NCI-H460 (cell line): Measurements from ENCODE around the gene NPPB. TPM values are rescaled to one million over a fixed set of nuclear protein-coding genes. Genes with fewer than 3 reads are reported as not detected.
"Not testable (repeated sequence)": the region's sequence is repeated elsewhere in the genome, so short reads cannot be mapped to it uniquely, and the experiment has no call there.

Experiments
- DNase-seq: peaks from one replicate; pipeline ENCODE4 v3.0.0-alpha.2; 2016; ENCODE audit warnings: low read depth; ENCODE audit errors: extremely low read depth
- polyA plus RNA-seq: library from polyadenylated mRNA; depleted of rRNA; stranded (reverse); fragments of >200 nt; gene quantifications from 2 replicates; pipeline ENCODE4 v1.2.3, GENCODE V29; 2014; cell fraction: nucleus; rRNA removed
- total RNA-seq: library from RNA; depleted of rRNA; stranded (reverse); fragments of >200 nt; shearing (Covaris generic); gene quantifications from 2 replicates; pipeline ENCODE4 v1.2.3, GENCODE V29; 2014; rRNA removed

Gene NPPB
- not detected in 2 replicates for total RNA-seq
- polyA plus RNA-seq, result not detected in 2 replicates

DNA sequence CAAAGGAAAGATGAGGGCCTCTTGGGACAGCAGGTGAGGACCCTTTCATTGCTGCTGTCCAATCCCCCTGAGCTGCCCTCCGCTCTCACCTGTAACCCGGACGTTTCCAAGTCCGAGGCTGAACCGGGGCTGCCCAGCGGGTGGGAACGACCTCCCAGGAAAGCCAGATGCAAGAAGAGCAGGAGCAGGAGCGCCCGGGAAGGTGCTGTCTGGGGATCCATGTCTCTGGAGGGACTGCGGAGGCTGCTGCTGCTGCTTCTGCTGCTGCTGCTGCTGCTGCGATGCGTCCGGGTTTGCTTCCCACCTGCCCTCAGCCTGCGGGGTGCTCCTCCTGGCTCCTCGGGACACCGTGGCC is at the start of gene NPPB:
Gene NPPB, minus strand, starts transcription at position 333 of the 355 bp plus-strand sequence. Its CDS starts 112 bp downstream, at position 221.
- DNase-seq, result no peak

DNA sequence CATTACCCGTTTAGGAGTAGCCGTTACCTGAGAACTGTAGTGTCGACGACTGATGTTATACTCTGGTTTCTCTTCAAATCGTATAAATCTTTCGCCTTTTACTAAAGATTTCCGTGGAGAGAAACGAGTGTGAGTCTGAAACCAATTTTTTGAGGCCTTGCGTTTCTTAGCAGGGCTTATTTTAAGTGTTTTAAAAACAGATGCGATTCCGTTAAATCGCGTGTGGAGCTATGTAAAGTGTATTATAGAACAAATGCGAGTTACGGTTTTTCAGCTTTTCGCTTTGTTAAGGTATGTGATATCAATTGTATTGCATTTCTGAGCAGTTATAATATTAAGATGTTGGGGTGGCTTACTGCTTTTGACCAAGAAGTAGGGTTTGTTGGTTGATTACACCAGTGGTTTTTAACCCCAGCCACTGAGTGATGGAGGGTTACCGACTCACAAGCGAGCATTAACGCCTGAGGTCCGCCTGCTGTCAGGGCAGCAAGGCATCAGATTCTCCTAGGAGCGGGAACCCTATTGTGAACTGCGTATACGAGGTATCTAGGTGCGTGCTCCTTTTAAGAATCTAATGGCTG is 49.4 kb upstream of the NPPB start:
- DNase-seq, result peak; percentile 91

DNA sequence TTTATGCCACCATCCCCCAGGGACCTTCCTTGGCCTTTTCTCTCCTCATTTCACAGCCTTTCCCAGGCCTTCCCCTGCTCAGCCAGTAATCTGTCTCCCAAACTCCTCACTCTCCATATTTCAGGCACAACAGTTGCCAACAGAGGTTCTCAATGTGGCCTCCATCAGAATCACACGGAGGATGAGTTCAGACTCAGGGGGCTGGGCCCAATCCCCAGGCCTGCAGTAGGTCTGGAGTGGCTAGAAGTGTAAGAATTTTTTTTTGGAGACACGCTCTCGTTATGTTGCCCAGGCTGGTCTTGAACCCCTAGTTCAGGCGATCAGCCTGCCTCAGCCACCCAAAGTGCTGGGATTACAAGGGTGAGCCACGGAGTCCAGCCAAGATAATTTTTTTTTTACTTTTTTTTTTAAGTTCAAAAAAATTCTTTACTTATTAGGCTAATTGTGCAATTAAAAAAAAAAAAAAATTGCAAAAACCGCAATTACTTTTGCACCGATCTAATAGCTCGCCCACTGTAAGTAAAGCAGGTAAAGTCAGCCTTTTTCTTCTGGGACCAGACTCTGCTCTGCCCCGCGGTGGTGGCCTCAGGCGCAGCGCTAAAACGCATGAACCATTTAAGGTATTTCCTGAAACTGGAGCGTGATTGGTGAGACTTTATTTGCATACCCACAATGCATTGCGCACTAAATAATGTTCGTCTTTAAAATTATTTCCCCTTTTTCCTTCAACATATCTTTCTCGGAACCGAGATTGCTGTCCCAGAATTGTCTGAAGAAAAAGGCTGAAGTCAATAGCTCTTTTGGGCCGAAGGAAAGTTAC is 48.7 kb upstream of the NPPB start:
- DNase-seq, result peak; percentile 90

DNA sequence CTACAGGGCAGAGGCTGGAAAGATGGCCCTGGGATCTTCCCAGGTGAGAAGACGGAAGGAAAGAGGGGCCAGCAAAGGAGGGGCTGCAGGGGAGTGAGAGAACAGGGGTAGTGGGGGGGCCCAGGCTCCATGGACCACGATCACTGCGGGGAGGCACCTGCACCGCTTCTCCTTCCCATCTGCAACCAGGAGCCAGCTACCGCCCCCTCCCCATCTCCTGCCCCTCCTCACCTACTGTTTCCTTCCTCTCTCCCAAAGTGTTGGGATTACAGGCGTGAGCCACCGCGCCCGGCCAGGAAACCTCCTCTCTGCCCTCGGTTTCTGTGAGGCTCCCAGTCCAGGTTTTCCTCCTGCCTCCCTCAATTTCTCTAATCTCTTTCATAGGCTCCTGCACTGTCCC is 48.1 kb upstream of the NPPB start:
- DNase-seq, result no peak

DNA sequence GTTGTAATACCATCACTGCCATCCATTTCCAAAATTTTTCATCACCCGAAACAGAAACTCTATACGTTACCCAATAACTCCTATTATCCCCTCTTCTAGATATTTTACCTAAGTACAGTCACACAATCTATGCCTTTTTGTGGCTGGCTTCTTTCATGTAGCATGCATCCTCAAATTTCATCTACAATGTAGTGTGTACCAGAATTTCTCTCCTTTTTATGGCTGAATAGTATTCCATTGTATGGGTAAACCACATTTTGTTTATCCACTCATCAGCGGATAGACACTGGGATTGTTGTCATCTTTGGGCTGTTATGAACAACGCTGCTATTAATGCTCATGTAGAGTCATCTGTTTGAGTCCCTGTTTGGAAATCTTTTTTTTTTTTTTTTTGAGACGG is 46.2 kb upstream of the NPPB start:
- DNase-seq, result no peak

DNA sequence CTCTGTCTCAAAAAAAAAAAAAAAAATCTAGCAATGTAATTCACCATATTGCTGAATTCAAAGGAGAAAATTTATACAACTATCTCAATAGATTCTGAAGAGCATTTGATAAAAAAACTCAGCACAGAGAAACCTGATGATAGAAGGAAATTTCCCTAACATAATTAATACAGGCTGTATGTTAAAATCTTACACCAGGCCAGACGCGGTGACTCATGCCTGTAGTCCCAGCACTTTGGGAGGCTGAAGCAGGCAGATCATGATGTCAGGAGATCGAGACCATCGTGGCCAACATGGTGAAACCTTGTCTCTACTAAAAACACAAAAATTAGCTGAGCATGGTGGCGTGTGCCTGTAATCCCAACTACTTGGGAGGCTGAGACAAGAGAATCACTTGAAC is 45.4 kb upstream of the NPPB start:
- DNase-seq, result not testable (repeated sequence)

DNA sequence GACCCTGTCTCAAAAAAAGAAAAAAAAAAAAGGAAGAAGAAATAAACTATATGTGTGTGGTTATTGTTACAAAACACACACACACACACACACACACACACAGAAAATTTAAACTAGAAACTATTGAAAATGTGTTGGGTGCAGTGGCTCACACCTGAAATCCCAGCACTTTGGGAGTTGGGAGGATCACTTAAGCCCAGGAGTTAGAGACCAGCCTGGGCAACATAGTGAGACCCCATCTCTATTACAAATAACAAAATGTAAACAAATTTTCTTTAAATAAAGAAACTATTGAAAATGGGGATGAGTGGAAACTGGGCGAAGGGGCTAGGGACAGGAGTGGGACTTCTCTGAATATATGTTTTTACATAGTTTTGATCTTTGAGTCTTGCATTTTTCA is 44.5 kb upstream of the NPPB start:
- DNase-seq, result no peak

DNA sequence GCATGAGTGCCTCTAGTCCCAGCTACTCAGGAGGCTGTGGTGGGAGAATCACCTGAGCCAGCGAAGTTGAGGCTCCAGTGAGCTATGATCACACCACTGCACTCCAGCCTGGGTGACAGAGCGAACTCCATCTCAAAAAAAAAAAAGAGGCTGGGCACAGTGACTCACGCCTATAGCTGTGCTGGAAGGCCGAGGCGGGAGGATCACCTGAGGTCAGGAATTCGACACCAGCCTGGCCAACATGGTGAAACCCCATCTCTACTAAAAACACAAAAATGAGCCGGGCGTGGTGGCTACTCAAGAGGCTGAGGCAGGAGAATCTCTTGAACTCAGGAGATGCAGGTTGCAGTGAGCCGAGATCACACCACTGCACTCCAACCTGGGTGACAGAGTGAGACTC is 42.7 kb upstream of the NPPB start:
- not testable (repeated sequence) for DNase-seq

DNA sequence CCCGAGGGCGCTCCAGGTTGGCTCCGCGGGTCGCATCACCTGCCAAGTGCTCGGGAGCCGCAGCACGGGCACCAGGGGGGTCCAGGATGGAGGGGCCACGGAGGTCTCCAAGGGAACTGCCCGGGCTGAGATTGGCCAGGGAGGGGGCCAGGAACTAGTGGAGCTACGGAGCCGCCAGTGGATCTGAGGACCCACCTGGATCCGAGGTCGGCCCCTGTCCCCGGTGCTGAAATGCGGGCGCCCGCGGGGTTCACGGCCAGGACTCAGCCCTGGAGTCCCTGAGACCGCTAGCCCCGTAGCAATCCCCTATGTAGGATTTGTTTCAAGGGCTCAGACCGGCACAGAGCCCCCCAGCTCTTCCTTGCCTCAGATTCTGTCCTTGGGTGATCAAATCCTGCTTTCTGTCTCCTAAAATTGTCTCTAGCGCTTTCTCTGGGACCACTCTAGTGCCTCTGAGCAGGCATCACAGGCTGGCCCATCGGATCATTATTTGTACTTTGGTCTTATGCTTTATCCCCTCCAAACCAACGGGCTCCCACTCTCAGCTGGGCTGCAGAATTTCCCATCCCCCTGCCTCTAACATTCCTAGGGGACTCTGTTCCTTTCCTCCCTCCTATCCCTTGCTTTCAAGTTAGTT is 40.2 kb upstream of the NPPB start:
- DNase-seq, result no peak

DNA sequence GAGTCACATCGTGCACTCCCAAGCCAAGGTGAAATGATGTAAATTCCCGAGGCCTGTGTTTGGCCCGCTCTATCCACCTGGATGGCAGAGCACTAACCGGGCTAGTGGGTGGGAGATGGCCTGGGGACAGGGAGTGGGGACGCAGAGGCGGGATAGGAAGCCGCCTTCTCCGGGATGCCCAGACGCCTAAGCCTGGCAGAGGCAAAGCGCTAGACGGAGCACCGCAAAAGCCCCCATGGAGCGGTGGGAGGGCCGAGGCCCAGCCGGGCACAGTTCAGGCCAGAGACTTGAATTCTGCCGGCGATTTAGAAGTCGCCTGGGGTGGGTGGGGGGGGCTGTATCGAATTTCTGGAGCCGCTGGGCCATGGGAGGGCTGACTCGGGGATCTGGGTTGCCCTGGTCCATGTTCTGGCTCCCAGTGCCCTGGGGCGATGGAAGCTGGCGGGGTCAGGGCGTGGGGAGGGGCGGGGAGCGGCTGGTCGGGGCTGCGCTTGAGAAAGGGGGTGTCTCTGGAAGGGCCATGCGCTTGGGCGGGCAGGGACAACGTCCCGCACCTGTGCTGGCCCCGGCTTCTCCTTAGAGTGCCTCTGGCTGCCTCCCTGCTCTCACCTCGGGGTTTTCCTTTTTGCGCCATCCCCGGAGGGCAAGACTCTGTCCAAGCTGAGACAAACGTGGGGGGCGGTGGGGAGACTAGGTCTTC is 39.5 kb upstream of the NPPB start:
- no peak for DNase-seq

DNA sequence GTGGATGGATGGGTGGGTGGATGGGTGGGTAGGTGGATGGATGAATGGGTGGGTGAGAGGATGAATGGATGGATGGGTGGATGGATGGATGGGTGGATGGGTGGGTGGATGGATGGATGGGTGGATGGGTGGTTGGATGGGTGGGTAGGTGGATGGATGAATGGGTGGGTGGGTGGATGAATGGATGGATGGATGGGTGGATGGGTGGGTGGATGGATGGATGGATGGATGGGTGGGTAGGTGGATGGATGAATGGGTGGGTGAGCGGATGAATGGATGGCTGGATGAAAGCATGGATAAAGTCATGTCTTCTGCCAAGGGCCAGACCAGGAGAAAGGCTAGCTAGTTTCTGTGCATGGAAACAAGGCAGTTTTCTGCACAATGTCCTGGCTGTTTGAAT is 35.8 kb upstream of the NPPB start:
- DNase-seq, result not testable (repeated sequence)

DNA sequence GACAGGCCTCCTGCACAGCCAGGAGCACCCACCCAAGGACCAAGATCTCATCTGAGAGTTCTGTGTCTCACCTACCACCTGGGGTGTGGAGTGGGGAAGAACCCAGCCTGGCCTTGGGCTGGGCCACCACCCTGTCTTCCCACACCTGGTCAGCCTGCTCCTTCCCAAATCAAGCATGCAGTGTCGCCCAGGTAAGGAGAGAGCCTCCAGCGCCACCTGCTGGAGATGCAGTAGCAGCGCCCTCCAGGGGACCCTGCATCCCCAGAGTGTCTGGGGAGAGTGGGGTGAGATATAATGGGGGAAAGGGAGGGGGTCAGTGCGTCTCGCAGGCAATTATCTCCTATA is 35.1 kb upstream of the NPPB start:
- DNase-seq, result peak; percentile 31

DNA sequence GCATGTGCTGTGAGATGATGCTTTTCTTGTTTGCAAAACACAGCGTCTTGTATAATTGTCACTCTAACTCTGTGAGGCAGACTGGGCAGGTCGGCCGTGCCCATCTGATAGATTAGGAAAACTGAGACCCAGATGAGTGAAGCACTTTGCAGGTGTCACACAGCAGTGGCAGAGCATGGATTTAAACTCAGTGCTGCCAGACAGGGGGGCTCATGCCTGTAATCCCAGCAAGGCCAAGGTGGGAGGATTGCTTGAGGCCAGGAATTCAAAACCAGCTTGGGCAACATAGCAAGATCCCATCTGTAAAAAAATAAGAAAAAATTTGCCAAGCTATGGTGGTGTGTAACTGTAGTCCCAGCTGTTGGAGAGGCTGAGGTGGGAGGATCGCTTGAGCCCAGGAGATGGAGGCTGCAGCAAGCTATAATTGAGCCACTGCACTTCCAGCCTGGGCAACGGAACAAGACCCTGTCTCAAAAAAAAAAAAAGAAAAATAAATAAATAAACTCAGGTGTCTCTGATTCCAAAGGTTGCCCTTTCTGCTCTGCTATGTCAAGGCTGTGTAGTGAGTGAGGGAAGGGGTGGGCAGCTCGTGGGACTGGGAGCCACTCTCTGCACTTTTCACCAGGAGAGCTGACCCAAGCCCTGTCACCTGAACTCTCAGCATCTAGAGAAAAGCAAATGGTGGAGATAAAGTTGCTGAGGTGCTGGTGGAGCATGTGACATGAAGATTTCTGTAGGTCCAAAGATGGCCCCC is 32.9 kb upstream of the NPPB start:
- DNase-seq, result no peak

DNA sequence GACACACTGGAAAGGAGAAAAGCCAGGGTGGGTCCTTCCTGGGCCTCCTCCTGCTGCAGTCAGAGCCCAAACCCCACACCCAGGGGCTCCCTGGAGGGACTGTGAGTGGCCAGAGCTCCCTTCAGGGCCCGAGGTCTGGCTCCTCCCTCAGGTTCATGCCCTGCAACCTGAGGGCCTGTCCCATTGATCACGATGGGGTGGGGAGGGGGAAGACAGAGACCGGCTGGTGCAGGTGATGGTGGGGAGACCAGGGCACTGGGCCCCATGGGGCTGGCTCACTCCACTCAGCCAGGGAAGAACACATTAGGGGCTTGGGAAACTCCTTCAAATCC is 30.1 kb upstream of the NPPB start:
- no peak for DNase-seq

DNA sequence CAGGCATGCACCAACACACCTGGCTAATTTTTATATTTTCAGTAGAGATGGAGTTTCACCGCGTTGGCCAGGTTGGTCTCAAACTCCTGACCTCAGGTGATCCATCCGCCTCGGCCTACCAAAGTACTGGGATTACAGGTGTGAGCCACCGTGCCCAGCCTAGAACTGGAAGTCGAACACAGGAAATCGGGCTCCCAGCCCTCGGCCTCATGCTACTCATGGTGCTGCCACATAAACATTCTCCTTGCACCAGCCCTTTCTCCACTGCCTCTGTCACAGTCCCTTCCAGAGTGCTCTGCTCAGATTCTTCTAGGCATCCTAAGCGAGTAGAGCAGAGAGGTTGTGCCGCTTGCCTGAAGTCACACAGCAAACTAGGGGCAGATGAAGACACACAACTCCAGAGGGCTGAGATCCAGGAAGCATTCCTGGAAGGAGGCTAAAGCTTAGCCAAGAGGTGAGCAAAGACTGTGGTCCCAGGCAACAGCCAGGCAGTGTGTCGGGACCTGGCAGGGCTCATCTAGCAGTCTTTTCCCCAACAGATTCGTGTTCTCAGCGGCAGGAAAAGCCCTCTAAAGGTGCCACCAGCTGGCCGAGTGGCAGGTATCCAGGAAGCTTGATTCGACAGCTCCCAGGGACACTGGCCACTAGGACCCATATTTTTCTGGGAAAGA is 29.6 kb upstream of the NPPB start:
- no peak for DNase-seq

DNA sequence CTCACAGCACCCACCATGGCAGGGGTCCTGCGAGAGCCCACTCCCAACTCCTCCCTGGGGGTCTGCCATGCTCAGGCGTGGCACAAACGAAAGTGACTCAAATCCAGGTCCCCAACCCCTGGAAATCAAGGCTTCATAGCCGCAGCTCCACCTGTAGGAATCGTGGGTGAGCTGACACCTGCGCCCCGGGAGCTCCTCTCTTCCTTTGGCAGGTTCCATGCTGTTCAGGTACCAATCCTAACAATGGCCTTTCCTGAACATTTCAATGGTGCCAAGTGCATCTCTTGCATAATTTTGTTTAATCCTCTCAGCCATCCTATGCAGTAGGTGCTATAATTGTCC is 28.9 kb upstream of the NPPB start:
- DNase-seq, result no peak

DNA sequence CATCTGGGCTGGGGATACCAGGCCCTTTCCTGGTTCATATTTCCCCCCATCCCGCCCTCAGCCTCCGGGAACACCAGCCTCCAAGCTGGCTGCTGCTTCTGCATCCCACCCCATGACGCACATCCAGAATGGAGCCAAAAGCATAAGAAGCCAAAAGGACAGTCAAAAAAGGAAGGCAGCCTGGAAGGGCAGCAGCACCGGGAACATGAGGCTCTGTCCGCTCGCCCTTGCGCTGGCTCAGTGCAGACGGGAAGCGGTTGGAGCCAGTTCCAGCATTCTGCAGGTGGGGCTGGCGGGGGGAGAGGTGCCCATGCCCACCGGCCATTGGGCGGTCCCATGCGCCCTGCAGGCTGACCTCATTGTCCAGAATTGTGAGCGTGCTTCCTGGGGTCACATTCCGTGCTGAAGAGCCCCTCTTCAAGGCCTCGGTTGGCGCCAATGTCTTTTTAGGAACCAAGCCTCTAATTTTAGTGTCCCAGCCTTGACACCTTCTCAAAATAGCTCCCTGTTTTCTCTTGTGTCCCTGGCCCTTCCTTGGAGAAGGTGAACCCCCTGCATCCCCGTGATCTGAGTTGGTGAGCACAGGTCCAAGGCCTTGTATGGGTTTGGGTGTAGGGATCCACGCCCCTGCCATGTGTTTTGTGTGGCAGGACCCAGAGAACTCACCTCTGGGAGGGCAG is 28.4 kb upstream of the NPPB start:
- no peak for DNase-seq

DNA sequence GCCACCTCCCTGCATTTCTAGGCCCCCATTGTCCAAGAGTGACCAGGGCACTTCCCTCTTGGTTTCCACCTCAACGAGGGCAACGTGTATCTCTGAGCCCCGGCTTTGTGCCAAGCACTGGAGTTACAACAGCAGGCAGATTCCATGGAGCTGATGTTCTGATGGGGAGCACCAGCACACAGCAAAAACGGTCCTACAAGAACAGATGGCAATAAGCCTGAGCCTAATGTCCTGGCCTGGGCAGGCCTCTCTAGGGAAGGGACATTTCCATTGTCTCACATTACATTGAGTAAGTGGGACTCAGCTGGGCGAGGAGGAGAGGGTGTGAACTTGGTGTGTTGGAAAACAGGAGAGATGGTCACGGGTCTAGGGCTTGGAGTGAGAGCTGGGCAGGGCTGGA is 27.2 kb upstream of the NPPB start:
- no peak for DNase-seq

DNA sequence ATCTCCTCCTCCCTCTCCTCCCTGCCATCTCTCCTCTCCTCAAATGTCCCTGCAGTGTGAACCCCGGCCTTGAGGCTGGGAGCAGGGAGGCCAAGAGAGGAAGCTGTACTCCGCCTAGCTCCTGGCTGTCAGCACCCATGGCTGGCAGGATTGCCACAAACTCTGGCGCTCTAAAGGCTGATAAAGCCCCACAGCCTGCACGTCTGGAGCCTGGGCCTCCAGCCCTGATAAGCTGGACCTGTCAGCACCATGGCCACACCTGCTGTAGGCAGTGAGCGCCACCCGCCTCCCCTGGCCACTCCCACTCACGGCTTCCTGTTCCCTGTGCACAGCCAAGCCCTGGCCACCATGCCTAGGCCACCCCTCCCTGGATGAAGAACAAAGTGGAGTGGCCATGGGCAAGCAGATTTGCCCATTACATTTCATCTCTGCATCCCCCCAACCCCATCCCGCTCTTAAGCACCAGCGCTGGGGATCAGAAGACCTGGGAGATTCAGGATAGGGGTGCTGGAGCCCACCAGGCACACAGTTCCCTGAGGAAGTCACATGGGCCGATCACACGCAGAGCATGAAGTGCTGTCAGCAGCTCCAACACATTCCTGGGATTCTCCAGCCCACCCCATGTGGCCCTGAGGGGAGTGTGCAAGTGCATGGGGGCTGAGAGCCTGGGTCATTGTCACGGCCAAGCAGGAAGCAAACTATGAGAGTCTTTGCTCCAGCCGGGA is 24.2 kb upstream of the NPPB start:
- no peak for DNase-seq
